Loucy (cell line): ENCODE data around the gene NPDC1.

Source experiments
- H2AFZ ChIP-seq: fragments of 200-600 bp; sonication (generic); 2 replicates; pipeline ENCODE4 v1.6.0; 2016; ENCODE audit warnings: antibody characterized with exemption, mild to moderate bottlenecking, low read length, moderate library complexity
- H3F3A ChIP-seq: fragments of 200-600 bp; 2 replicates; pipeline ENCODE4 v1.6.0; 2016; ENCODE audit warnings: antibody characterized with exemption, low read depth, mild to moderate bottlenecking
- H3K27me3 ChIP-seq: fragments of 200-600 bp; sonication (generic); 2 replicates; pipeline ENCODE4 v1.6.1; 2014; ENCODE audit warnings: low read length, mild to moderate bottlenecking; ENCODE audit not compliant: insufficient read depth, poor library complexity, severe bottlenecking
- H3K36me3 ChIP-seq: fragments of 200-600 bp; sonication (generic); 2 replicates; pipeline ENCODE4 v1.6.1; 2016; ENCODE audit warnings: low read length; ENCODE audit not compliant: insufficient read depth
- H3K4me1 ChIP-seq: fragments of 200-600 bp; sonication (generic); 2 replicates; pipeline ENCODE4 v1.5.1; 2014; ENCODE audit warnings: low read length, mild to moderate bottlenecking; ENCODE audit not compliant: insufficient read depth, poor library complexity, severe bottlenecking
- H3K4me2 ChIP-seq: fragments of 200-600 bp; sonication (generic); 2 replicates; pipeline ENCODE4 v1.6.0; 2014; ENCODE audit warnings: antibody characterized with exemption, low read length, low read depth, mild to moderate bottlenecking; ENCODE audit not compliant: poor library complexity, severe bottlenecking
- H3K4me3 ChIP-seq: fragments of 200-600 bp; sonication (generic); 2 replicates; pipeline ENCODE4 v1.5.1; 2014; ENCODE audit warnings: low read length, mild to moderate bottlenecking, mixed read lengths; ENCODE audit not compliant: poor library complexity, severe bottlenecking
- H3K79me2 ChIP-seq: fragments of 200-600 bp; sonication (generic); 2 replicates; pipeline ENCODE4 v1.6.1; 2014; ENCODE audit warnings: low read length; ENCODE audit not compliant: insufficient read depth
- H3K9ac ChIP-seq: fragments of 200-600 bp; sonication (generic); 2 replicates; pipeline ENCODE4 v1.6.0; 2014; ENCODE audit warnings: mild to moderate bottlenecking, low read depth, low read length, moderate library complexity; ENCODE audit not compliant: poor library complexity, severe bottlenecking
- H3K9me2 ChIP-seq: fragments of 200-600 bp; sonication (generic); replicated peaks from 2 replicates; pipeline ENCODE4 v1.6.1; 2016; ENCODE audit warnings: low read depth, low read length, mixed read lengths
- H3K9me3 ChIP-seq: fragments of 200-600 bp; sonication (generic); 2 replicates; pipeline ENCODE4 v1.6.1; 2014; ENCODE audit warnings: mild to moderate bottlenecking, antibody characterized with exemption, low read length, low read depth; ENCODE audit not compliant: insufficient read depth
- H4K20me1 ChIP-seq: fragments of 200-600 bp; sonication (generic); 2 replicates; pipeline ENCODE4 v1.6.0; 2014; ENCODE audit warnings: antibody characterized with exemption, low read length, mild to moderate bottlenecking; ENCODE audit not compliant: insufficient read depth, poor library complexity, severe bottlenecking
- CTCF ChIP-seq: fragments of 200-600 bp; sonication (generic); conservative IDR thresholded peaks from 2 replicates; pipeline ENCODE4 v1.5.1; 2014; ENCODE audit warnings: mild to moderate bottlenecking, antibody characterized with exemption, low read length
- EZH2phosphoT487 ChIP-seq: fragments of 200-600 bp; IDR thresholded peaks from 2 replicates; pipeline ENCODE4 v1.6.1; 2018; ENCODE audit warnings: antibody characterized with exemption, mild to moderate bottlenecking, moderate library complexity, borderline replicate concordance

Gene NPDC1

DNA sequence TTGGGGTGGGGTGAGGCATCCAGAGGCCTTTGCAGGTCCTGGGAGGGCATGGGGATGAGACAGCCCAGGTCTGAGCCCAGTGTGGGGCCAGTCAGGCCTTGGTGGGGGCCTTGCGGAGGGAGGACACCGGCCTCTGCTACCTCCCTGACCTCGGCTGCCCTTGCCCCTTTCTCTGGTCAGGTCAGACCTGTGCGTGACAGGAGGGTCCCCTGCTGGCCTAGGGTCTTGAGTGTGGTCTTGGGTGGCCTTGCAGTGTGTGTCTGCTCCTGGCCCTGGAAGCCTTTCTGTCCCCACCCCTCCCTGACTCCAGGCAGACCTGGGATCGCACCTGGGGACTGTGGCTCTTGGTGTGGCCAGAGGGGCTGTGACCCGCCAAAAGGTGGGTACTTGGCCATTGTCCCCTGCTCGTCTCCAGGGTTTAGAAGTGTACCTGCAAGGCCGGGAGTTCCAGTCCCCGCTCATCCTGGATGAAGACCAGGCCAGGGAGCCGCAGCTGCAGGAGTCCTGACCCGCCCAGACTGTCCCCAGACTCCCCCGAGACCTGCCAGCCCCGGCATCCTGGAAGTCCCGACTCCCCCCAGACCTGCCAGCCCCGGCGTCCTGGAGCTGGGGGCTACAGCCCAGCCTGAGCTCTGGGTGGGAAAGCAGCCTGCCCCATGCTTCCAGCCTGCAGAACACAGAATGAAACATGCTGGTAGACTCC lies 36.4 kb upstream of the NPDC1 start:
- TF ChIP-seq CTCF, result no peak
- Histone ChIP-seq H3K9me3 (no peaks in the 10 kb centered on the region), H3K4me1 (peaks cover 3% of the 10 kb centered on the region), H3K4me3 (no peak overlapping the region), H3K79me2 (peaks cover 9% of the 10 kb centered on the region), H2AFZ (no peak overlapping the region), H3K4me2 (no peak overlapping the region), H3K27me3 (no peaks in the 10 kb centered on the region), H3K9me2 (no peaks in the 10 kb centered on the region), H4K20me1 (peaks cover 5% of the 10 kb centered on the region), H3F3A (no peaks in the 10 kb centered on the region), H3K36me3 (no peaks in the 10 kb centered on the region), H3K9ac (no peak overlapping the region)

DNA sequence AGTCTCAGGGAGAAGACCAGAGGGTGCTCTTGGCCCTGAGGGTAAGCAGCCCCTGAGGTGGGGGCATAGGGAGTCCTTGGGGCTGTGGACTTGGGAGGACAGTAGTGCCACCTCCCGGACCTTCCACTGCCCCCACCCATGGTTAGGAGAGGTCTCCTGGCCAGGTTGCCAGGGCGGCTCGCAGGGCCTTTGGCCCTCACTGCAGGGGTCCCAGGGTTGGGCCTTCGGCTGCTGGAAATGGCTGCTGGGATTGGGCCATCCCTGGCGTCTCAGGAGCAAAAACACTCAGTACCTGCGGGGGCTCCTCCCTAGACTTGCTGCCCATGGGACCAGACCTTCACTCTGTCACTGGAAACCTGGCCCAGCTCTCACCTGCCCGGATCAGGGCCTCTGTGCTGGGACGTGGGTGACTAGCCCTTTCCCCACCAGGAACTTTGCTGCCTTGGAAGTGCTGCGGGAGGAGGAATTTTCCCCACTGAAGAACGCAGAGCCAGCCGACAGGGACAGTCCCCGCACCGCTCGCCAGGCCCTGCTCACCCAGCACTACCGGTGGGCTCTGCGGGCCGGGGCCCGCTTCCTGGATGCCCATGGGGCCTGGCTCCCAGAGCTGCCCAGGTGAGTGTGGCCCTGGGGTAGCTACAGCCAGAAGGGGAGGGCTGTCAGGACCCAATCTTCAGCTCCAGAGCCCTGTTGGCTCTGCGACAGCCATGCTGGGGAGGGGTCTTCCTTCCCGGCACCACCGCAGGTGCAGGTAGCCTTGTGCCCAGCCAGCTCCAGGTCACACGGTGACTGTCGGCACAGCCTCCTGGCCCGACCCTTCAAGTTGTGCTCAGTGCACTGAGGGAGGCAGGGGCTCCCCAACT lies 34.5 kb upstream of the NPDC1 start:
- peaks cover 5% of the 10 kb centered on the region; the same call in 1 of the 2 replicates for H3K79me2 ChIP-seq
- H3F3A ChIP-seq, result no peaks in the 10 kb centered on the region
- H3K4me3 ChIP-seq, result no peak overlapping the region
- H3K9me2 ChIP-seq, result no peaks in the 10 kb centered on the region
- H2AFZ ChIP-seq, result no peak overlapping the region
- no peaks in the 10 kb centered on the region for H3K4me1 ChIP-seq
- no peaks in the 10 kb centered on the region for H3K27me3 ChIP-seq
- H3K4me2 ChIP-seq, result no peak overlapping the region
- H3K36me3 ChIP-seq, result no peaks in the 10 kb centered on the region
- H3K9me3 ChIP-seq, result no peaks in the 10 kb centered on the region
- H3K9ac ChIP-seq, result no peak overlapping the region
- peaks cover 5% of the 10 kb centered on the region for H4K20me1 ChIP-seq
- no peak for TF ChIP-seq EZH2phosphoT487
- no peak for TF ChIP-seq CTCF

DNA sequence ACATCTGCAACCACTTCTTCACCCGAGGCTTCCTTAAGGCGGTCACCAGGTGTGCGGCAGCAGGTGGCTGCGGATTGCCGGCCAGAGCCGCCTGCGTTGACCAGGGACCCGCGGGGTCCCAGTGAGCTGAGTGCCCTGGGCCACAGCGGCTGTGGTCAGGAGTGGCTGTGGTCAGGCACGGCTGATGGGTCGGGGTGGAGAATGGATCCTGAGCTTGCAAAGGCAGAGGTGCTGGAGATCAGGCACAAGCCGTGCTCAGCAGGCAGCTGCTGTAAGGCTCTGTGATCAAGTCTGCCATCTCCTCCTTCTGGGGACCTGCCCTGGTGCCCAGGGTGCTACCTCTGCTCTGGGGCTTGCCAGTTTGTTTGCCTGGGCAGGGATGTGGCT lies 33.4 kb upstream of the NPDC1 start:
- H3F3A ChIP-seq, result no peaks in the 10 kb centered on the region
- H3K9me2 ChIP-seq, result no peaks in the 10 kb centered on the region
- H3K79me2 ChIP-seq, result peaks cover 5% of the 10 kb centered on the region; the same call in 1 of the 2 replicates
- no peak overlapping the region for H3K4me3 ChIP-seq
- H4K20me1 ChIP-seq, result peaks cover 5% of the 10 kb centered on the region
- H3K9ac ChIP-seq, result no peak overlapping the region
- no peak for TF ChIP-seq EZH2phosphoT487
- H3K9me3 ChIP-seq, result no peaks in the 10 kb centered on the region
- H3K36me3 ChIP-seq, result no peaks in the 10 kb centered on the region
- H3K4me2 ChIP-seq, result no peak overlapping the region
- no peaks in the 10 kb centered on the region for H3K4me1 ChIP-seq
- no peak overlapping the region for H2AFZ ChIP-seq
- H3K27me3 ChIP-seq, result no peaks in the 10 kb centered on the region
